Ascending aorta (tissue), 2 donors: ENCODE data around the gene RTP5. TPM values are rescaled to one million over a fixed set of nuclear protein-coding genes. Genes with fewer than 3 reads are reported as not detected.

ENCODE experiments used
- DNase-seq, 2 donors: peaks; one replicate each; pipeline ENCODE4 v3.0.0-alpha.2; 2019; ENCODE audit warnings: low spot score in 2 of 2
- H3K27ac ChIP-seq, 2 donors: fragments of 200-600 bp; sonication (generic); one replicate each; pipeline ENCODE4 v1.5.1; 2016 to 2017; ENCODE audit warnings: mild to moderate bottlenecking in 1 of 2
- H3K27me3 ChIP-seq: fragments of 200-600 bp; sonication (generic); one replicate; pipeline ENCODE4 v1.5.1; 2017
- H3K36me3 ChIP-seq, 2 donors: fragments of 200-600 bp; sonication (generic); one replicate each; pipeline ENCODE4 v1.5.1; 2016
- H3K4me1 ChIP-seq, 2 donors: fragments of 200-600 bp; sonication (generic); one replicate each; pipeline ENCODE4 v1.5.1; 2016 to 2017; ENCODE audit warnings: mild to moderate bottlenecking in 1 of 2
- H3K4me3 ChIP-seq, 2 donors: fragments of 200-600 bp; sonication (generic); one replicate each; pipeline ENCODE4 v1.5.1; 2016 to 2017; ENCODE audit warnings: mild to moderate bottlenecking in 1 of 2
- H3K9me3 ChIP-seq, 2 donors: fragments of 200-600 bp; sonication (generic); one replicate each; pipeline ENCODE4 v1.5.1; 2016
- intact Hi-C: fragments of 100-400 bp; cut with DNase I; formaldehyde crosslinking; loops from one replicate; pipeline ENCODE4 v1.15.1; 2023
- total RNA-seq: library from RNA; depleted of rRNA; stranded (reverse); fragments of >200 nt; gene quantifications from one replicate; pipeline ENCODE4 v1.1.0, GENCODE V29; 2016
- TF ChIP-seq, protein P1 (sequence below), 3 experiments: fragments of 200-600 bp in 2 of 3; fragments of 450-650 bp in 1 of 3; sonication (generic) in 2 of 3; IDR thresholded peaks; one replicate each; pipeline ENCODE4 v1.5.1; 2016 to 2019; ENCODE audit warnings: antibody characterized with exemption in 3 of 3, mild to moderate bottlenecking in 1 of 3, moderate library complexity in 1 of 3

Gene RTP5
- total RNA-seq, 1 donor from 2014 or later = not detected

- H3K27me3 ChIP-seq = no peaks in the 10 kb centered on the region
- DNase-seq = peak in 1 of 2 donors; percentile 53
- TF ChIP-seq, protein P1, sequence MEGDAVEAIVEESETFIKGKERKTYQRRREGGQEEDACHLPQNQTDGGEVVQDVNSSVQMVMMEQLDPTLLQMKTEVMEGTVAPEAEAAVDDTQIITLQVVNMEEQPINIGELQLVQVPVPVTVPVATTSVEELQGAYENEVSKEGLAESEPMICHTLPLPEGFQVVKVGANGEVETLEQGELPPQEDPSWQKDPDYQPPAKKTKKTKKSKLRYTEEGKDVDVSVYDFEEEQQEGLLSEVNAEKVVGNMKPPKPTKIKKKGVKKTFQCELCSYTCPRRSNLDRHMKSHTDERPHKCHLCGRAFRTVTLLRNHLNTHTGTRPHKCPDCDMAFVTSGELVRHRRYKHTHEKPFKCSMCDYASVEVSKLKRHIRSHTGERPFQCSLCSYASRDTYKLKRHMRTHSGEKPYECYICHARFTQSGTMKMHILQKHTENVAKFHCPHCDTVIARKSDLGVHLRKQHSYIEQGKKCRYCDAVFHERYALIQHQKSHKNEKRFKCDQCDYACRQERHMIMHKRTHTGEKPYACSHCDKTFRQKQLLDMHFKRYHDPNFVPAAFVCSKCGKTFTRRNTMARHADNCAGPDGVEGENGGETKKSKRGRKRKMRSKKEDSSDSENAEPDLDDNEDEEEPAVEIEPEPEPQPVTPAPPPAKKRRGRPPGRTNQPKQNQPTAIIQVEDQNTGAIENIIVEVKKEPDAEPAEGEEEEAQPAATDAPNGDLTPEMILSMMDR (IDR thresholded peaks at IDR 0.05) = no peak
- no peak overlapping the region for H3K4me3 ChIP-seq
- peaks cover 3 to 13% of the 10 kb centered on the region in 2 donors for H3K9me3 ChIP-seq
- no peak overlapping the region for H3K27ac ChIP-seq
- no peaks in the 10 kb centered on the region for H3K4me1 ChIP-seq
- H3K36me3 ChIP-seq = no peaks in the 10 kb centered on the region
- intact Hi-C loops = no loop called here
These were observed 39.3 kb downstream of the RTP5 start for GRCh38 chr2:241908686-241909420.

DNA sequence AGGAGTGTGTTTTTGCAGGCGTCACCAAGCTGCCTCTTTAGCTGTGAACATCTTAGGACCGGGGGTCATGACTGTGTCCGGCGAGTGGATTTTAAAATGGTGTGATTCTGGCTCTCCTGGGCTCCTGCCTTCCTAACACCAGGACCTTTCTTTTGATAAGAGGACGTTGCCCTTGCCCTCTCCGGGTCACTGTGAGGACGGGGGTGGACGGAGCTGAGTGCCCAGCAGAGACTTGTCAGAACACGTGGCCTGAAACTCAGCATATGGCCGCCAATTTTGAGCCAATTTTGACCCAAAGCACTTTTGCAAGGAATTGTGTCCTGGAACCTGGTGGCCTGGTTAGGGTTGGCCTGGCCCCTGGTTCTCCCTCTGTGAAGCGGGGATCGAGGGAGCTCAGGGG lies 40.2 kb downstream of the RTP5 start:
- H3K4me3 ChIP-seq = no peak overlapping the region
- H3K9me3 ChIP-seq = peaks cover 5 to 15% of the 10 kb centered on the region in 2 donors
- TF ChIP-seq, protein P1 (IDR thresholded peaks at IDR 0.05) = no peak
- no peaks in the 10 kb centered on the region for H3K36me3 ChIP-seq
- no peaks in the 10 kb centered on the region for H3K27me3 ChIP-seq
- no peak overlapping the region for H3K27ac ChIP-seq
- no peak for DNase-seq
- intact Hi-C loops = no loop called here
- H3K4me1 ChIP-seq = no peaks in the 10 kb centered on the region

GRCh38 chr2:241910604-241911520 lies 41.3 kb downstream of the RTP5 start:
- intact Hi-C loops = no loop called here

DNA sequence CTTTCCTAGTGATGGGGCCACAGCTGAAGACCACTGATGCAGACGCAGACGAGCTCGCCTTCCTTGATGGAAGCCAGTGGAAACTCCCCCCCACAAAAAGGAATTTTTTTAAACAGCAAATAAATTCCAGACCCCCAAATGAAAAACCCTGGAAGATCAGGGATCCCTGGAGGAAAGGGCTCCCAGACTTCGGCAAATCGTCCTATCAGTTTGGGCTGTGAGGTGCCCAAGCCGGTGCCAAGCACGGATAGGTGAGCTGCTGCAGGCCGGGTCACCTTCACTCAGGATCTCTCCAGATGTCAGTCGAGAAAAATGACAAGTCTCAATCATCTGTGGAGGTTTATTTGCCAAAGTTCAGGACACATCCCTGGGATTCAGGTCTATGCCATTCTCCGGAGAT lies 42.0 kb downstream of the RTP5 start:
- H3K4me1 ChIP-seq = no peaks in the 10 kb centered on the region
- TF ChIP-seq, protein P1 (IDR thresholded peaks at IDR 0.05) = no peak
- intact Hi-C loops = no loop called here
- peaks cover 8 to 28% of the 10 kb centered on the region in 2 donors for H3K9me3 ChIP-seq
- H3K27me3 ChIP-seq = no peaks in the 10 kb centered on the region
- no peaks in the 10 kb centered on the region for H3K36me3 ChIP-seq
- no peak overlapping the region for H3K27ac ChIP-seq
- no peak overlapping the region for H3K4me3 ChIP-seq
- peak in 1 of 2 donors; percentile 39 for DNase-seq

More at GRCh38 chr2:241910604-241911520, 41.3 kb downstream of the RTP5 start:
- Histone ChIP-seq H3K27me3 (no peaks in the 10 kb centered on the region), H3K27ac (no peak overlapping the region), H3K36me3 (no peaks in the 10 kb centered on the region), H3K4me3 (no peak overlapping the region), H3K9me3 (peaks cover 8 to 26% of the 10 kb centered on the region in 2 donors), H3K4me1 (no peaks in the 10 kb centered on the region)
- TF ChIP-seq, protein P1 (IDR thresholded peaks at IDR 0.05) = no peak
- no peak for DNase-seq

GRCh38 chr2:241912021-241912555 lies 42.6 kb downstream of the RTP5 start:
- TF ChIP-seq, protein P1 (IDR thresholded peaks at IDR 0.05) = no peak
- H3K27ac ChIP-seq = no peak overlapping the region
- no peak overlapping the region for H3K4me3 ChIP-seq
- no peaks in the 10 kb centered on the region for H3K4me1 ChIP-seq
- H3K9me3 ChIP-seq = peaks cover 8 to 28% of the 10 kb centered on the region in 2 donors
- H3K27me3 ChIP-seq = no peaks in the 10 kb centered on the region
- intact Hi-C loops = no loop called here
- DNase-seq = no peak
- H3K36me3 ChIP-seq = no peaks in the 10 kb centered on the region
